K562 (cell line): ENCODE results near the gene TMEM63C. TPM values are rescaled to one million over a fixed set of nuclear protein-coding genes. Genes with fewer than 3 reads are reported as not detected.
A peak's percentile ranks its signal among the peaks of the same experiment; 100 is the strongest.

Source experiments
- ATAC-seq: fragments of 200-7000 bp; cut with Tn5 transposase; 3 replicates; pipeline ENCODE4 v1.9.1; 2020; ENCODE audit warnings: moderate library complexity
- BruUV-seq: library from RNA; stranded (reverse); fragments of 400-500 nt; replicated peaks from 2 replicates; lab custom pipeline; 2021; lab: Mats Ljungman, UMichigan
- CTCF ChIA-PET: fragments of 300-600 bp; formaldehyde crosslinking; extraction: SDS; loops from one replicate; lab custom pipeline; 2021; ENCODE audit warnings: low intra/inter-chr PET ratio; lab: Yijun Ruan, JAX
- POLR2A ChIA-PET: fragments of 300-600, 350-650 bp; sonication (Branson Sonifier 250); formaldehyde crosslinking; extraction: SDS; loops from one replicate; lab custom pipeline; 2021; ENCODE audit warnings: antibody characterized with exemption, inconsistent platforms; lab: Yijun Ruan, JAX
- DNase-seq, 4 experiments: peaks; one replicate each; pipeline versions ENCODE4 v3.0.0 to v3.0.0-alpha.2; 2011 to 2018; ENCODE audit warnings: low spot score in 3 of 4, mixed read lengths in 3 of 4; ENCODE audit errors: extremely low read depth in 1 of 4
- FAIRE-seq: peaks from 2 replicates; lab custom pipeline; 2011; peaks lifted over from hg19 to GRCh38; lab: Jason Lieb, UNC
- H2AFZ ChIP-seq: 2 replicates; pipeline ENCODE4 v1.6.0; 2011; ENCODE audit warnings: low read depth, low read length, control low read depth, inconsistent platforms
- H3K27ac ChIP-seq: fragments of 200-600 bp; 3 replicates; pipeline ENCODE4 v1.8.0; 2011; ENCODE audit warnings: low read depth, mild to moderate bottlenecking, control low read depth, inconsistent platforms, low read length, moderate library complexity, mixed read lengths; ENCODE audit errors: extremely low read depth
- H3K27me3 ChIP-seq, 2 experiments: fragments of 300-600 bp in 1 of 2; 2 replicates in 1 of 2; 3 replicates in 1 of 2; pipeline versions ENCODE4 v1.6.0 to v1.8.0; 2011; ENCODE audit warnings: inconsistent platforms in 2 of 2, low read length in 2 of 2, mild to moderate bottlenecking in 1 of 2, mixed read lengths in 1 of 2, moderate library complexity in 1 of 2; ENCODE audit not compliant: control insufficient read depth in 2 of 2, insufficient read depth in 2 of 2
- H3K36me3 ChIP-seq: fragments of 300-600 bp; 3 replicates; pipeline ENCODE4 v1.8.0; 2011; ENCODE audit warnings: mild to moderate bottlenecking, low read length, inconsistent platforms; ENCODE audit not compliant: control insufficient read depth, insufficient read depth
- H3K4me1 ChIP-seq, 2 experiments: fragments of 200-600 bp in 1 of 2; replicated peaks in 1 of 2; 2 replicates in 1 of 2; 3 replicates in 1 of 2; pipeline versions ENCODE4 v1.5.1 to v1.8.0; 2011; ENCODE audit warnings: inconsistent platforms in 2 of 2, low read length in 2 of 2, mild to moderate bottlenecking in 1 of 2, mixed read lengths in 1 of 2, moderate library complexity in 1 of 2; ENCODE audit not compliant: control insufficient read depth in 2 of 2, insufficient read depth in 2 of 2
- H3K4me2 ChIP-seq: 2 replicates; pipeline ENCODE4 v1.6.1; 2011; ENCODE audit warnings: low read length, control low read depth, inconsistent platforms, mixed read lengths; ENCODE audit not compliant: insufficient read depth
- H3K4me3 ChIP-seq: fragments of 200-600 bp; sonication (generic), shearing (Covaris generic); 2 replicates; pipeline ENCODE4 v1.5.1; 2016; ENCODE audit warnings: control low read depth, inconsistent platforms
- H3K79me2 ChIP-seq: fragments of 200-600 bp; 3 replicates; pipeline ENCODE4 v1.8.0; 2011; ENCODE audit warnings: low read length, inconsistent platforms; ENCODE audit not compliant: control insufficient read depth, insufficient read depth
- H3K9ac ChIP-seq, 2 experiments: 2 replicates each; pipeline versions ENCODE4 v1.6.0 to v1.6.1; 2011; ENCODE audit warnings: low read depth in 2 of 2, low read length in 2 of 2, control low read depth in 1 of 2, inconsistent platforms in 1 of 2, mild to moderate bottlenecking in 1 of 2, mixed read lengths in 1 of 2; ENCODE audit not compliant: insufficient read depth in 1 of 2
- H3K9me1 ChIP-seq: one replicate; pipeline ENCODE4 v1.6.0; 2011; ENCODE audit warnings: inconsistent platforms, mild to moderate bottlenecking, low read length, moderate library complexity; ENCODE audit not compliant: control insufficient read depth, insufficient read depth
- H3K9me3 ChIP-seq: replicated peaks from 2 replicates; pipeline ENCODE4 v1.5.1; 2011; ENCODE audit warnings: low read depth, low read length, inconsistent platforms; ENCODE audit not compliant: control insufficient read depth, insufficient read depth
- H4K20me1 ChIP-seq: replicated peaks from 2 replicates; pipeline ENCODE4 v1.6.1; 2011; ENCODE audit warnings: low read length, inconsistent platforms, mixed read lengths; ENCODE audit not compliant: control insufficient read depth, insufficient read depth
- GTF2F1 ChIP-seq: IDR thresholded peaks from 2 replicates; pipeline ENCODE4 v1.6.1; 2011; ENCODE audit warnings: low read depth, low read length, improper control_type of control experiment
- NEUROD1 ChIP-seq: fragments of 150-350 bp; IDR thresholded peaks from 2 replicates; pipeline ENCODE4 v1.6.1; 2014; ENCODE audit warnings: borderline replicate concordance, low read length, low read depth; ENCODE audit not compliant: partially characterized antibody
- NR2F6 ChIP-seq: fragments of 450-650 bp; formaldehyde crosslinking; IDR thresholded peaks from 2 replicates; pipeline ENCODE4 v1.4.0; 2020; ENCODE audit warnings: mild to moderate bottlenecking
- POLR2B ChIP-seq: fragments of 450-650 bp; IDR thresholded peaks from 2 replicates; pipeline ENCODE4 v1.6.1; 2018; ENCODE audit warnings: low read depth; ENCODE audit not compliant: partially characterized antibody
- PTBP1 ChIP-seq: fragments of 200-400 bp; formaldehyde crosslinking; IDR thresholded peaks from 2 replicates; pipeline ENCODE4 v1.6.1; 2017; ENCODE audit warnings: low read depth, low read length
- SMARCE1 ChIP-seq: fragments of 450-650 bp; IDR thresholded peaks from 2 replicates; pipeline ENCODE4 v1.7.1; 2016; ENCODE audit warnings: mild to moderate bottlenecking
- SNIP1 ChIP-seq: fragments of 450-650 bp; IDR thresholded peaks from 2 replicates; pipeline ENCODE4 v1.7.1; 2017; ENCODE audit warnings: low read depth, mild to moderate bottlenecking
- ZNF212 ChIP-seq: fragments of 450-650 bp; formaldehyde crosslinking; IDR thresholded peaks from 2 replicates; pipeline ENCODE4 v1.4.0; 2020; ENCODE audit warnings: mild to moderate bottlenecking
- ZNF584 ChIP-seq: fragments of 200-800 bp; sonication (Bioruptor generic); IDR thresholded peaks from 2 replicates; pipeline ENCODE4 v1.6.1; 2016; ENCODE audit warnings: low read depth, mild to moderate bottlenecking, missing genetic modification characterization, missing compliant biosample characterization
- ZNF830 ChIP-seq: fragments of 250-450 bp; sonication (Bioruptor Pico); IDR thresholded peaks from 2 replicates; pipeline ENCODE4 v1.5.0; 2021; ENCODE audit warnings: mild to moderate bottlenecking
- WGBS: fragments of 100-300 bp; shearing (Covaris generic); methylation state at CpG from one replicate; pipeline ENCODE4 v1.1.6; 2016; ENCODE audit warnings: low coverage, mixed read lengths; ENCODE audit not compliant: insufficient coverage; ENCODE audit errors: missing lambda C conversion rate; 5-methylcytosine and 5-hydroxymethylcytosine counted together
- in situ Hi-C: fragments of 300-500 bp; cut with MboI; formaldehyde crosslinking; loops from 4 replicates; pipeline ENCODE4 v1.15.0; 2018; ENCODE audit warnings: inconsistent platforms, mixed read lengths
- intact Hi-C: fragments of 100-400 bp; cut with micrococcal nuclease; formaldehyde crosslinking; loops from 2 replicates; pipeline ENCODE4 v1.14.2; 2022
- polyA plus RNA-seq, 8 experiments: library from polyadenylated mRNA; depleted of rRNA in 4 of 8; stranded (reverse) in 5 of 8; unstranded in 3 of 8; fragments of >200 nt; fragmentation: Nextera tagmentation in 2 of 8; fragmentation: Illumina TruSeq in 1 of 8; extraction: Ambion mirVana in 2 of 8; extraction: Trizol in 1 of 8; gene quantifications; 2 replicates each; pipeline versions ENCODE4 v1.2.1 to v1.2.3, GENCODE V29; 2011 to 2014; ENCODE audit warnings: inconsistent platforms in 1 of 8, missing spikeins in 1 of 8
- total RNA-seq, 7 experiments: library from RNA; depleted of rRNA in 6 of 7; stranded (reverse); fragments of >200 nt in 6 of 7; fragmentation: Illumina TruSeq in 2 of 7; extraction: Trizol in 2 of 7; gene quantifications; 2 replicates each; pipeline versions ENCODE4 v1.2.1 to v1.2.3, GENCODE V29; 2011 to 2021; ENCODE audit warnings: low replicate concordance in 1 of 7
- TF ChIP-seq, protein P1 (sequence below): fragments of 250-450 bp; sonication (Bioruptor Pico); IDR thresholded peaks from 2 replicates; pipeline ENCODE4 v1.9.0; 2021; ENCODE audit warnings: mild to moderate bottlenecking, inconsistent platforms

Gene TMEM63C
- total and polyA plus RNA-seq, 9 of the 15 experiments (the other 6 are each of a cell fraction or from before 2014, with no cell fraction given), result 0.07 TPM; not detected in 8

- no peaks in the 10 kb centered on the region for H3K9me1 ChIP-seq
- in situ Hi-C loops, result no loop called here
Observed at GRCh38 chr14:77238996-77239395, 57.4 kb downstream of the TMEM63C start.

GRCh38 chr14:77239412-77239811 lies 57.8 kb downstream of the TMEM63C start:
- H3K9me1 ChIP-seq, result no peaks in the 10 kb centered on the region
- no peaks in the 10 kb centered on the region for H3K79me2 ChIP-seq
- POLR2A ChIA-PET, result no interaction called here
- H3K27me3 ChIP-seq, result peaks cover 0 to 12% of the 10 kb centered on the region in 2 experiments; a peak in 3 of 5 replicates
- no peaks in the 10 kb centered on the region; a peak in 1 of 5 replicates for H3K4me1 ChIP-seq
- no peaks in the 10 kb centered on the region for H3K9me3 ChIP-seq
- DNase-seq (no peak), FAIRE-seq (no peak), ATAC-seq (no peak)
- in situ Hi-C loops (no loop called here), intact Hi-C loops (no loop called here)
- no peak overlapping the region for H3K27ac ChIP-seq
- BruUV-seq, result no TSS peak
- H3K9ac ChIP-seq, result no peak overlapping the region
- no peak overlapping the region for H3K4me2 ChIP-seq
- H2AFZ ChIP-seq, result no peak overlapping the region
- CTCF ChIA-PET, result no interaction called here
- H3K36me3 ChIP-seq, result no peaks in the 10 kb centered on the region
- H3K4me3 ChIP-seq, result no peak overlapping the region
- 0% methylated on average over 3 of the region's 16 CpGs for WGBS
- H4K20me1 ChIP-seq, result no peaks in the 10 kb centered on the region
- TF ChIP-seq NEUROD1, result no peak
- TF ChIP-seq, protein P1, sequence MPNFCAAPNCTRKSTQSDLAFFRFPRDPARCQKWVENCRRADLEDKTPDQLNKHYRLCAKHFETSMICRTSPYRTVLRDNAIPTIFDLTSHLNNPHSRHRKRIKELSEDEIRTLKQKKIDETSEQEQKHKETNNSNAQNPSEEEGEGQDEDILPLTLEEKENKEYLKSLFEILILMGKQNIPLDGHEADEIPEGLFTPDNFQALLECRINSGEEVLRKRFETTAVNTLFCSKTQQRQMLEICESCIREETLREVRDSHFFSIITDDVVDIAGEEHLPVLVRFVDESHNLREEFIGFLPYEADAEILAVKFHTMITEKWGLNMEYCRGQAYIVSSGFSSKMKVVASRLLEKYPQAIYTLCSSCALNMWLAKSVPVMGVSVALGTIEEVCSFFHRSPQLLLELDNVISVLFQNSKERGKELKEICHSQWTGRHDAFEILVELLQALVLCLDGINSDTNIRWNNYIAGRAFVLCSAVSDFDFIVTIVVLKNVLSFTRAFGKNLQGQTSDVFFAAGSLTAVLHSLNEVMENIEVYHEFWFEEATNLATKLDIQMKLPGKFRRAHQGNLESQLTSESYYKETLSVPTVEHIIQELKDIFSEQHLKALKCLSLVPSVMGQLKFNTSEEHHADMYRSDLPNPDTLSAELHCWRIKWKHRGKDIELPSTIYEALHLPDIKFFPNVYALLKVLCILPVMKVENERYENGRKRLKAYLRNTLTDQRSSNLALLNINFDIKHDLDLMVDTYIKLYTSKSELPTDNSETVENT, result no peak
- TF ChIP-seq SMARCE1, result no peak
- TF ChIP-seq ZNF830 (CRISPR knock-in tag), result no peak
- no peak for TF ChIP-seq ZNF212 (CRISPR knock-in tag)
- no peak for TF ChIP-seq GTF2F1
- no peak for TF ChIP-seq SNIP1
- no peak for TF ChIP-seq ZNF584
- TF ChIP-seq PTBP1, result no peak
- TF ChIP-seq POLR2B, result no peak

More at GRCh38 chr14:77238996-77239395, 57.4 kb downstream of the TMEM63C start:
- POLR2A ChIA-PET, result interaction anchor here (0.5 to 0.7 kb wide), 2 partner anchors 9 to 286 kb away, joined by 3 read pairs; no protein-coding TSS in a partner anchor
- no peak overlapping the region for H3K4me3 ChIP-seq
- peaks cover 0 to 12% of the 10 kb centered on the region in 2 experiments; a peak in 3 of 5 replicates for H3K27me3 ChIP-seq
- ATAC-seq (peak; percentile 55; the same call in 1 of the 3 replicates), DNase-seq (peak in 1 of 4 experiments; percentile 12), FAIRE-seq (no peak)
- H3K9me3 ChIP-seq, result no peaks in the 10 kb centered on the region
- no peaks in the 10 kb centered on the region for H3K79me2 ChIP-seq
- H3K27ac ChIP-seq, result no peak overlapping the region
- intact Hi-C loops, result no loop called here
- H4K20me1 ChIP-seq, result no peaks in the 10 kb centered on the region
- no peak overlapping the region for H3K9ac ChIP-seq
- no peaks in the 10 kb centered on the region for H3K36me3 ChIP-seq
- no peaks in the 10 kb centered on the region; a peak in 1 of 5 replicates for H3K4me1 ChIP-seq
- BruUV-seq, result no TSS peak
- TF ChIP-seq GTF2F1 (no peak), NR2F6 (no peak)
- H2AFZ ChIP-seq, result no peak overlapping the region
- CTCF ChIA-PET, result no interaction called here
- H3K4me2 ChIP-seq, result no peak overlapping the region
- WGBS, result 3% methylated on average over 4 of the region's 4 CpGs
